HAP-1 (cell line): ENCODE measurements around the gene TTBK2.
A peak's percentile ranks its signal among the peaks of the same experiment; 100 is the strongest.
"Not testable (repeated sequence)": the region's sequence is repeated elsewhere in the genome, so short reads cannot be mapped to it uniquely, and the experiment has no call there.

Experiments used
- DNase-seq, 2 experiments: peaks; one replicate each; pipeline ENCODE4 v3.0.0-alpha.2; 2016 to 2020; ENCODE audit warnings: low spot score in 2 of 2
- H3K27me3 ChIP-seq: fragments of 250-450 bp; sonication (Bioruptor Pico); 2 replicates; pipeline ENCODE4 v1.5.1; 2020; ENCODE audit warnings: low read depth, mild to moderate bottlenecking, moderate library complexity
- H3K36me3 ChIP-seq: fragments of 250-450 bp; sonication (Bioruptor Pico); replicated peaks from 2 replicates; pipeline ENCODE4 v1.5.1; 2020; ENCODE audit warnings: mild to moderate bottlenecking
- H3K4me1 ChIP-seq: fragments of 250-450 bp; sonication (Bioruptor Pico); 2 replicates; pipeline ENCODE4 v1.5.1; 2020; ENCODE audit warnings: mild to moderate bottlenecking
- H3K4me3 ChIP-seq: fragments of 250-450 bp; sonication (Bioruptor Pico); 2 replicates; pipeline ENCODE4 v1.5.1; 2020; ENCODE audit warnings: mild to moderate bottlenecking, moderate library complexity
- H3K9me3 ChIP-seq: fragments of 250-450 bp; sonication (Bioruptor Pico); 2 replicates; pipeline ENCODE4 v1.5.1; 2020; ENCODE audit warnings: mild to moderate bottlenecking, moderate library complexity
- in situ Hi-C: fragments of 300-500 bp; cut with MboI; formaldehyde crosslinking; loops from 3 replicates; pipeline ENCODE4 v1.14.3; 2020; ENCODE audit warnings: low sequenced_read_pairs, inconsistent platforms, mixed read lengths

Gene TTBK2

DNA sequence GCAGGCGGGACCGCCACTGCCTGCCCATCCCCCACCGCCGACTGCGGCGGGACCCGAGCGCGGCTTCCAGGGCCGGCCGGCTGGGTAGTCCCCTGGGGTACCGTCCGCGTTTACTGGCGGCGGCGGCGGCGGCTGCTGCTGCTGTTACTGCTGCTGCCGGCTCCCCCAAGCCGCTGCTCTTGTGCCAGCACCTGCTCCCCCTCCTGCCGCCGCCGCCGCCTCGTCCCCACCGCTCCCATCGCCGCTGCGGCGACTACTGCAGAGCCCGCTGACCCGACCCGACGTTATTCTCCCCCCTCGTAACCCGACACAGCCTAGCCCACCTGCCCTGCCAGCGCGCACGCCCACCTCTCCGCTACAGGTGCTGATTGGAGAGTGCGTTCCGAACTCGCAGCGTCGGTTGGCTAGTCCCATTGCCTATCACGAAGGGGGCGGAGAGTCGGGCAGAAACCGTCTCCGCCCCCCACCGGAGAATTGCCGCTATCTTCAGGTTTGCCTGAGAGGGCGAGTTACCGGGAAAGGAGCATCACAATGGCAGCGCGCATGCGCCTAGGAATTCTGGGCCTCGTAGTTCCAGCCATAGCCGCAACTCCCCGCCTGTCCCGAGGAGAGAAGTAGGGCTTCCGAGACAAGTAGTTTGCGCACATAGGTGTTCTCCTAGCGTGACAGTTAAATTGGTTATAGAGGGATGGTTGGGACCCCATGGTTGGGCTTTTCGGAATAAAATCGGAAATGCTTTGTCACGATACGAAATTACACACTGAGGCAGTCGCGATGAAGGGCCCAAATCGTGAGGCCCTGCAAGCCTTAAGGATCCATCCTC is at the start of gene TTBK2:
TSS of gene TTBK2 (minus strand) at position 260 of the 823 bp plus-strand sequence. CDS start 42,161 bp downstream, outside the sequence.
- H3K4me1 ChIP-seq: peaks cover 12% of the 10 kb centered on the region
- no peaks in the 10 kb centered on the region for H3K9me3 ChIP-seq
- H3K27me3 ChIP-seq: no peaks in the 10 kb centered on the region
- no peaks in the 10 kb centered on the region for H3K36me3 ChIP-seq
- H3K4me3 ChIP-seq: peak within 1 kb of the TSS; percentile 87
- in situ Hi-C loops: loop anchor here (5.0 kb wide), 1 partner anchor 173 kb away; no protein-coding TSS in a partner anchor
- peak; percentile 97 to 99 for DNase-seq

DNA sequence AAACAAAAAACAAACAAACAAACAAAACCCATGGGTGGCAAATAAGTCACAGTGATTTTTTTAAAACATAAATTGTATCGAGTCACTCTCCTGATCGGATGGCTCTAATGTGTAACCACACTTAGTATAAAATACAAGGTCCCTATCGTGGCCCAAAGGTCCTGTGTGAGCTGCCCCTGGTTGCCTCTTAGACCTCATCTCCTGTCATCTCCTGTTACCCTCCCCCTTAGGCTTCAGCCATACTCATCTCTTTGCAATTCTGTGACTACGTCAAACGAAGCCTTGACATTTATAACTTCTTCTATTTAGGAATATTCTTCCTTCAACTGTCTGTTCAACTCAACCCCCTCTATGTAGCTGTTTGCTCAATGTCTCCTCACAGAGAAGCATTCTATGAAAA is 43.9 kb upstream of the TTBK2 start:
- in situ Hi-C loops: no loop called here
- Histone ChIP-seq H3K36me3 (peaks cover 10% of the 10 kb centered on the region), H3K27me3 (no peaks in the 10 kb centered on the region), H3K4me1 (no peaks in the 10 kb centered on the region), H3K9me3 (no peaks in the 10 kb centered on the region), H3K4me3 (no peak overlapping the region)
- DNase-seq: no peak

DNA sequence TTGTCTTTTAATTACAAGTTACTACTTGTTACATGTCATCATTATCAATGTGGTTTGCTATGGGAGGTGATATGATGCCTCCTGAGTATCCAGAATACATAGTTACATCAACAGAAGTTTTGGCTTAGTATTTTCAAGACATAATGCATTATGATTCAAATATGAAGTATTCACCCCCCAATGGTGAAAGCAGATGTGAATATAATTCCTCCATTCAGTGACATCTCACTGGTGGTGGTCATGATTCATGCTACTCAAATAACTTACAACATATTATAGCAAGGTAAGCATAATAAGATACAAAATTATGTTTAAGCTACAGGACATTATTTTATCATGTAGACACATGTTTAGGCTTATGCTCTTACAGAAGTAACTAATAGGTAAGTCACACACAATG is 34.9 kb upstream of the TTBK2 start:
- Histone ChIP-seq H3K4me3 (no peak overlapping the region), H3K27me3 (no peaks in the 10 kb centered on the region), H3K4me1 (no peaks in the 10 kb centered on the region), H3K9me3 (no peaks in the 10 kb centered on the region), H3K36me3 (peaks cover 37% of the 10 kb centered on the region)
- in situ Hi-C loops: no loop called here
- DNase-seq: no peak

DNA sequence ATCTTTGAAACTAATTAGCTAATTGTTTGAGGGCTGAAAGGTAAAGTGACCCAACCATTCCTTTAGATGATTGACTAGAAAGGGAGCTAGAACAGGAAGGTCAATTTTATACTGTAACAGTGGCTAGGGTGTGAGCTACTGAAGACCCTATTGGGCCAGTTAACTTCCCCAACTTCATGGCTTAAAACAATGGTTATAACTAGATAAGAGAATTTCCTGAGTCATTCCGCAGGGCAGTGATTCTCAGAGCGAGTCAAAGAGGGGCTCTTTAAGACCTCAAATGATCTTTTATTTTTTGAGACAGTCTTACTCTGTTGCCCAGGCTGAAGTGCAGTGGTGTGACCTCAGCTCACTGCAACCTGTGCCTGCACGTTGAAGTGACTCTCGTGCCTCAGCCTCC is 33.7 kb upstream of the TTBK2 start:
- Histone ChIP-seq H3K4me3 (no peak overlapping the region), H3K36me3 (peaks cover 42% of the 10 kb centered on the region), H3K9me3 (no peaks in the 10 kb centered on the region), H3K4me1 (no peaks in the 10 kb centered on the region), H3K27me3 (no peaks in the 10 kb centered on the region)
- in situ Hi-C loops: no loop called here
- no peak for DNase-seq

DNA sequence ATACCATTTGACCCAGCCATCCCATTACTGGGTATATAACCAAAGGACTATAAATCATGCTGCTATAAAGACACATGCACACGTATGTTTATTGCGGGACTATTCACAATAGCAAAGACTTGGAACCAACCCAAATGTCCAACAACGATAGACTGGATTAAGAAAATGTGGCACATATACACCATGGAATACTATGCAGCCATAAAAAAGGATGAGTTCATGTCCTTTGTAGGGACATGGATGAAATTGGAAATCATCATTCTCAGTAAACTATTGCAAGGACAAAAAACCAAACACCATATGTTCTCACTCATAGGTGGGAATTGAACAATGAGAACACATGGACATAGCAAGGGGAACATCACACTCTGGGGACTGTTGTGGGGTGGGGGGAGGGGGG is 28.3 kb upstream of the TTBK2 start:
- peaks cover 47% of the 10 kb centered on the region for H3K36me3 ChIP-seq
- not testable (repeated sequence) for DNase-seq

DNA sequence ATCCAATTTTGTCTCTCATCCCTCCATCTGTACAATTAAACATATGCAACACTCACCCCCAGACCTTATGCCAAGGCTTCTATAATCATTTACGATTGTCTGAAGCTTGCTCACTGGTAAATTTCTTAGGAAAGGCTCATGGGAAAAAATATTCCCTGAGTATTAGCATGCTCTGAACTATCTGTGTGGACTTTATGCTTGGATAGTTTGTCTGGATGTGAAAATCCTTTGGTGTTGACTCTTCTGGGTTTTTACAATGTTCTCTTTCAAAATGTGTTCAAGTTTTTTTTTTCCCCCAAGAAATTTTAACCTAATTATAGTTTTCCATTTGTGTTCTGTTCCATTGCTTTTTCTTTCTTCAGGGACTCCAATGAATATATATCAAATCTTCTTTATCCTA is 19.9 kb upstream of the TTBK2 start:
- Histone ChIP-seq H3K36me3 (peaks cover 15% of the 10 kb centered on the region), H3K4me3 (no peak overlapping the region), H3K27me3 (no peaks in the 10 kb centered on the region), H3K4me1 (no peaks in the 10 kb centered on the region), H3K9me3 (no peaks in the 10 kb centered on the region; the same call in 1 of the 2 replicates)
- in situ Hi-C loops: no loop called here
- no peak for DNase-seq

More for the DNA sequence above, 28.3 kb upstream of the TTBK2 start:
- H3K4me1 ChIP-seq, H3K4me3 ChIP-seq, H3K9me3 ChIP-seq, H3K27me3 ChIP-seq, in situ Hi-C loops: not testable (repeated sequence)

DNA sequence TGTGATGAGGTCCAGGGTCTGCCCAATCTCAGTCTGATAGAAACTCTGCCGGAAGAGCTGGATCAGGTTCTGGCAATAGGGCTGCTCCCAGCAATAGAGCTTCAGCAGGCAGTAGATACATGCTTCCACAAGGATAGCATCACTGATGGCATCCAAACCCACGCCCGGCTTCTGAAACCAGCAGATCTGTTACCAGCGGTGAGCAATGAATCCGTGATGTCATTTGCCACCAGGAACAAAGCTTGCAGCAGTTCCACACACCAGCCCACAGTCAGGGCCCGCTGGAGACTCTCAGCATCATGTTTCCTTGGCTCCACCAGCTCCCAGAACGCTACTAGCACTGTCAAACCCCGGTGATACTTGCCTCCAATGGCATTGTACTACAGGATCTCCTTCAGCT is 19.3 kb upstream of the TTBK2 start:
- peaks cover 12% of the 10 kb centered on the region for H3K36me3 ChIP-seq

DNA sequence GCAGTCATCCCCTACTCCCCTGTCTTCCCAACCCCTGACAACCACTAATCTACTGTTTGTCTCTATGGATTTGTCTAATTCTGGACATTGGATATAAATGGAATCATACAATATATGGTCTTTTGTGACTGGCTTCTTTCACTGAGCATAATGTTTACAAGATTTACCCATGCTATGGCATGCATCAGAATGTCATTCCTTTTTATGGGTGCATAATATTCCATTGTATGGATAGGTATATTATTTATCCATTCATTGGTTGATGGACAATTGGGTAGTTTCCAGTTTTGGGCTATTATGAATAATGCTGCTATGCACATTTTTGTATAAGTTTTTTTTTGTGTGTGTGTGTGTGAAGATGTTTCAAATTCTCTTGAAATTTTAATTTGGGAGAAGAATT is 16.6 kb upstream of the TTBK2 start:
- no peak for DNase-seq
- H3K36me3 ChIP-seq: no peaks in the 10 kb centered on the region
- H3K4me3 ChIP-seq: no peak overlapping the region
- no peaks in the 10 kb centered on the region for H3K27me3 ChIP-seq
- in situ Hi-C loops: no loop called here
- H3K4me1 ChIP-seq: no peaks in the 10 kb centered on the region
- no peaks in the 10 kb centered on the region for H3K9me3 ChIP-seq

More for the DNA sequence above, 19.3 kb upstream of the TTBK2 start:
- Histone ChIP-seq H3K27me3 (no peaks in the 10 kb centered on the region), H3K4me3 (no peak overlapping the region), H3K4me1 (no peaks in the 10 kb centered on the region), H3K9me3 (no peaks in the 10 kb centered on the region; the same call in 1 of the 2 replicates)
- in situ Hi-C loops: no loop called here
- no peak for DNase-seq

DNA sequence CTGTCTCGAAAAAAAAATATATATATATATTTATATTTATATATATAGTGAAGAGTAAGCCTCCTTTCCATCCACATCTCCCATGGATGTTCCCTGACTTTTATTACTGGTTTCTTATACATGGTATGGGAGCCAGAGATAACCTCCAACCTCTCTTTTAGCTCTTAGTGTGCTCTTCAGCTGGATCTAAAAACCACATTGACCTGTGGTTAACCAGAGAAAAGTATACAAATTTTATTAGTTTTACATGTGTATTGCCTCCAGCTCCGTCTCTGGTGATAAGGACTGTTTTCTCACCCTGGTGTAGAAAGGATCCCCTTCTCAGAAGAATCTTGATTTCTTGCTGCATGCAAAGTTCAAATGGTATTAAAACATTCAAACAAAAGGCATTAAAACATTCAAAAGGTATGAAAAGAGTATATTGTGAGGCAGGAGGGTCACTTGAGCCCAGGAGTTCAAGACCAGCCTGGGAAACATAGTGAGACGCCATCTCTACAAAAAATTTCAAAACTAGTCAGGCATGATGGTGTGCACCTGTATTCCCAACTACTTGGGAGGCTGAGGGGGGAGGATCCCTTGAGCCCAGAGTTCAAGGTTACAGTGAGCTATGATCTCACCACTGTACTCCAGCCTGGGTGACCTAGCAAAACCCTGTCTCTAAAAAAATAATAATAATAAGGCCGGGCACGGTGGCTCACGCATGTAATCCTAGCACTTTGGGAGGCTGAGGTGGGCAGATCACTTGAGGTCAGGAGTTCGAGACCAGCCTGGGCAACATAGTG is 13.5 kb upstream of the TTBK2 start:
- DNase-seq: no peak
- no peaks in the 10 kb centered on the region for H3K9me3 ChIP-seq
- in situ Hi-C loops: no loop called here
- H3K36me3 ChIP-seq: no peaks in the 10 kb centered on the region
- H3K27me3 ChIP-seq: no peaks in the 10 kb centered on the region
- no peaks in the 10 kb centered on the region for H3K4me1 ChIP-seq
- no peak overlapping the region for H3K4me3 ChIP-seq

DNA sequence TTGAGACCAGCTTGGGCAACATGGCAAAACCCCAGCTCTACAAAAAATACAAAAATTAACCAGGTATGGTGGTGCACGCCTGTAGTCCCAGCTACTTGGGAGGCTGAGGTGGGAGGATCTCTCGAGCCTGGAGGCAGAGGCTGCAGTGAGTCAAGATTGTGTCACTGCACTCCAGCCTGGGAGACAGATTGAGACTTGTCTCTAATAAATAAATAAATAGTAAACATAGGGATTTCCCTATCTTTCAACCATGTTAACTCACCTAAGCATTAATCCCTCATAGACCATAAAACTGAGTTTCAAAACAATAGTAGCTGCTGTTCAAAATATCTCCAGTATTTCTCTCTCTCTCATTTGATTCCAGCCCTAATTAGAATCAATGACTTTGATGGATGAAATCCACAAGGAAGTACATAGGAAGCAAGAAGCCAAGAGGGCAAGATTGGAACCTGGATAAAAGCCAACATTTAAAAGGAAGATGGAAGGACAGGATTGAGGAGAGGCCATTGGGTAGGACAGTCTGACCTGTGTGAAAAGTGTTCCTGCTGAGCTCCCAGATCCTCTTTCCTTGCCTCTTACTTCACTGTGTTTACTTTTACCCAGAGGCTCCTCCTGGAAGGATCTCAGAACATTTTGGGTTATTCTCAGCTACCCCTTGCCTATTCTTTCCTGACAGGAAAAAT is 12.4 kb upstream of the TTBK2 start:
- H3K4me1 ChIP-seq: no peaks in the 10 kb centered on the region
- DNase-seq: no peak
- H3K9me3 ChIP-seq: no peaks in the 10 kb centered on the region
- H3K27me3 ChIP-seq: no peaks in the 10 kb centered on the region
- no peak overlapping the region for H3K4me3 ChIP-seq
- in situ Hi-C loops: no loop called here
- H3K36me3 ChIP-seq: no peaks in the 10 kb centered on the region

DNA sequence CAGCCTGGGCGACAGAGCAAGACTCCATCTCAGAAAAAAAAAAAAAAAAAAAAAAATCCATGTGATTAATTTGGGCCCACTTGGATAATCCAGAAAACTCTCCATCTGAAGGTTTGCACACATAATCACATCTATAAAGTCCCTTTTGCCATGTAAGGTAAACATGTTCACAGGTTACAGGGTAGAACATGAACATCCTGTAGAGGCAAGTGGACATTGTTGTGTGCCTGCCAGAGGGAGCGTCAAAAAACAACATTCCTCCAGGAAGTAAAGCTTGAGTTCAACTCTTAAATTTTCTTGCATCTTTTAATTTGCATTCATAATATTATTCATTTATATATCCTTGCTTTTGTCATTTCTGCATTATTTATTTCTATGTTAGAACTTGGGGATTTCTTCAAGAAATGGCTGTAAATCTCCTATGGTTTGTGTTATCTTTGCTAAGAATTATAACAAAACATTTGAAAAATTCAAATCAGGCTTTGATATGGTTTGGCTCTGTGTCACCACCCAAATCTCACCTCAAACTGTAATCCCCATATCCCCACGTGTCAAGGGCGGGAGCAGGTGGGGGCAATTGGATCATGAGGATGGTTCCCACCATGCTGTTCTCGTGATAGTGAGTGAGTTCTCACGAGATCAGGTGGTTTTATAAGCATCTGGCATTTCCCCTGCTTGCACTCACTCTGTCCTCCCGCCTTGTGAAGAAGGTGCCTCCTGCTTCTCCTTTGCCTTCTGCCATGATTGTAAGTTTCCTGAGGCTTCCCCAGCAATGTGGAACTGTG is 11.3 kb upstream of the TTBK2 start:
- no peak for DNase-seq
- Histone ChIP-seq H3K4me3 (no peak overlapping the region), H3K36me3 (no peaks in the 10 kb centered on the region), H3K27me3 (no peaks in the 10 kb centered on the region), H3K9me3 (no peaks in the 10 kb centered on the region), H3K4me1 (no peaks in the 10 kb centered on the region)
- in situ Hi-C loops: no loop called here

DNA sequence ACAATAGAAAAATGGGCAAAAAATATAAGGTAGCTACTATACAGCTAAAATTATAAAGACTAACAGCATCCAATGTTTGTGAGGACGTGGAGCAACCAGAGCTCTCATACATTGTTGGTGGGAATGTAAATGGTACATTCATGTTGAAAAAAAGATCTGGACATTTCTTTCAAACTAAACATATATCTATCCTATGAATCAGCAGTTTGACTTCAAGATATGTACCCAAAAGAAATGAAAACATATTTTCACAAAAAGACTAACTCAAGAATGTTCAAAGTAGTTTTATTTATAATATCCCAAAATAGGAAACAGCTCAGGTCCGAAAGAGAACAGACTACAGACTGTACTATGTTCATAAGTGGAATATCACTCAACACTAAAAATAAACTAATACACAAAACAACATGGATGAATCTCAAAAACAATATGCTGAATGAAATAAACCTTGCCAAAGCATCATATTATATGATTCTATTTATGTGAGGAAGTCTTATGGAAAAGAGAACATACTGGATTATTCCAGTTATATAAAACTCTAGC is 8.8 kb upstream of the TTBK2 start:
- Histone ChIP-seq H3K27me3 (no peaks in the 10 kb centered on the region), H3K9me3 (no peaks in the 10 kb centered on the region), H3K36me3 (no peaks in the 10 kb centered on the region), H3K4me1 (no peaks in the 10 kb centered on the region), H3K4me3 (no peak overlapping the region)
- DNase-seq: no peak
- in situ Hi-C loops: no loop called here

DNA sequence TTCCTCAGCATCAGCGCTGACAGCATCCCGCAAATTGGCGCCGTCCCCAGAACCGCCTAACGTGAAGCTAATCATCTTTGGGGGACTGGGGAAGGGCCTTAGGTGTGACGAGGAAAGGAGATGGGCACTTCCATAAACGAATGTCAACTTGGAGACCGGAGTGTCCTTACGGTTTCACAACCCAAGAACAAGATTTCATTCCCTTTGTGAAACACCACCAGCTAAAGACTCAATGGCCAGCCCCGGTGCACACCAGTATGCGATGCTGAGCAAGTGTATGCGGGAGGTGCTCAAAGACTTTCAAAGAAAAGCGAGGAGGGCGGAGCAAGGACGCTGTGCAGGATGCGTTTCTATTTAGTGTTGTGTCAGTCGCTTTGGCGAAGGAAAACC is 759 bp upstream of the TTBK2 start:
- in situ Hi-C loops: loop anchor here (5.0 kb wide), 1 partner anchor 174 kb away; no protein-coding TSS in a partner anchor
- no peaks in the 10 kb centered on the region for H3K9me3 ChIP-seq
- DNase-seq: peak in 1 of 2 experiments; percentile 48
- H3K27me3 ChIP-seq: no peaks in the 10 kb centered on the region
- H3K36me3 ChIP-seq: no peaks in the 10 kb centered on the region
- H3K4me1 ChIP-seq: peaks cover 12% of the 10 kb centered on the region
- H3K4me3 ChIP-seq: peak overlapping the region; percentile 87
